Stimulated activated CD8-positive, alpha-beta memory T cell treated with anti-CD3 and anti-CD28 coated beads, Interleukin-12 subunit alpha, Interleukin-12 subunit beta, amount 100 ng/mL, for 4 hours (primary cell): Measurements from ENCODE around the gene MND1.
A peak's percentile ranks its signal among the peaks of the same experiment; 100 is the strongest.
"Not testable (repeated sequence)": the region's sequence is repeated elsewhere in the genome, so short reads cannot be mapped to it uniquely, and the experiment has no call there.

Source experiments
- DNase-seq: peaks from one replicate; pipeline ENCODE4 v3.0.0-alpha.2; 2020; ENCODE audit warnings: low read depth

MND1 gene

DNA sequence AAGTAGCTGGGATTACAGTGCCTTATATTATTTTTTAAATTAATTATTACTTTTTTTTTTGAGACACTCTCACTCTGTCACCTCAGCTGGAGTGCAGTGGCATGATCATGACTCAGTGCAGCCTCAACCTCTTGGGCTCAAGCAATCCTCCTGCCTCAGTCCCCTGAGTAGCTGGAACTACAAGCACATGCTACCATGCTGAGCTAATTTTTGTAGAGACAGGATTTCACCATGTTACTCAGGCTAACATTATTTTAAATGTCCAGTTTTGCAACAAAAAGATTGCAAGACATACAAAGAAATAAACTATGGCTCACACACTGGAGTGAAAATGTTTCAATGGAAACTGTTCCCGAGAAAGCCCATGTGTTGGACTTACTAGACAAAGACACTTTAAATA lies 59.2 kb downstream of the MND1 start:
- no peak for DNase-seq

DNA sequence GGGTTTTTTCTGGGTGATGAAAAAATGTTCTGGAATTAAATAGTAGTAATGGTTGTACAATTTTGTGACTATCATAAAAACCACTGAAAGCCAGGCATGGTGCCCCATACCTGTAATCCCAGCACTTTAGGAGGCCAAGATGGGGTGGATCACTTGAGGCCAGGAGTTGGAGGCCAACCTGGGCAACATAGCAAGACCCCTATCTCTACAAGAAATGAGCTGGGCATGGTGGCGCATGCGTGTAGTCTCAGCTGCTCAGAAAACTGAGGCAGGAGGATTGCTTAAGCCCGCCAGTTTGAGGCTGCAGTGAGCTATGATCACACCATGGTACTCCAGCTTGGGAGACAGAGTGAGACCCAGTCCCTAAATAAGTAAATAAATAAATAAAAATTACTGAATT lies 63.4 kb downstream of the MND1 start:
- no peak for DNase-seq

DNA sequence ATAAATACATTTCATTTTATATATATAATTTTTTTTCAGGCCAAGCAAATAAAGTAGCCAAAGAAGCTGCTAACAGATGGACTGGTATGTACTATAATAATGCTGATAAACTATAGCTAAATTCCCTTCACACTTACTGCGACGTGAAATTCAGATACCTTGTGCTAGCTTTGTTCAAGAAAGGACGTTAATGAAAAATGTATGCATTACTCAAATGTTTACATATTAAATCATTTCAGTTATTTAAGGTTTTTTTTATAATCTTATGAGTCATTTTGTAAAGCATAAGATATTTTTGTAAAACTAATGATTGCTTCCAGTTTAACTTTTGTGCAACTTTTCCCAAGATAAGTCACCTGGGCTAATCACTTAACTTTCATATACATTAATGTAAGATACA lies 64.4 kb downstream of the MND1 start:
- DNase-seq: no peak

DNA sequence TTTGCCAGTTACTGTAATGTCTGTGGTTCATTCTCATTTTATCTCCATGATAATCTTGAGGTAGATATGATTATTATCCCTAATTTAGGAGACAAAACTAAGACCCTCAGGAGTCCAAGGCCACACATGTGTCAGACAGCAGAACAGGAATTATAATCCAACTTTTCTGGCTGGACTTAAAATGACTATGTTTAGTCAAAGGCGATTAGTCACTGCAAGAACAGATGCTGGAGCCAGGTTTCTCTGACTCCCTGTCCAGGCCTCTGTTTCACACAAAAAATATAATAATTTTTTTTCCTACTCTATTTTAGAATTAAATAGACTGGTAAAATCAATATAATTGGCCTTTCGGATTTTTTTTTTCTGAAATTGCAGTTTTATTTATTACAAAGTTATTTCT lies 64.9 kb downstream of the MND1 start:
- DNase-seq: no peak

DNA sequence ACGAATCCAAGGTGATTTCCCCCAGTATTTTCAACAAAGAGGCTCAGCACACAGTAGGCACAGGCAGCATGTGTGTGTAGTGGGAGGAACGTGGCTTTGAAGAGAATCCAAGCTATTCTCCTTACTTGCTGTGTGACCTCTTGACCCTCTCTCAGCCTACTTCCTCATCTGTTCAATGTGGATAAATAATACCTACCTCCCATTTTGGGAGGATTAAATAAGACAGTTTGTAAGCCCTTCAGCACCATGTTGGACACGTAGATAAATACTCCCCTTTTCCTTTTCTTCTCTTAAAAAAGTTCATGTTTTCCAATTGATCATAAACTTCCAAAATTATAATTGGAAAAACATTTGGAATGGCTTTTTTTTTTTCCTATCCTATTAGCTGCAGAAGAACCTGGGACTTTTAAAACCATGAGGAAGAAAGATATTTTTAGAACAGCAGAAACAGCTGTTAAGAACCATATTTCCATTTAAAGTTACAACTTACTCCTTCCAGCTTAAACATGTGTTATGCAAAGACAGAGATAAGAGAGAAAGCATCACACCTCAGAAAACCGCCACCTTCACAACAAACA lies 65.5 kb downstream of the MND1 start:
- DNase-seq: no peak

DNA sequence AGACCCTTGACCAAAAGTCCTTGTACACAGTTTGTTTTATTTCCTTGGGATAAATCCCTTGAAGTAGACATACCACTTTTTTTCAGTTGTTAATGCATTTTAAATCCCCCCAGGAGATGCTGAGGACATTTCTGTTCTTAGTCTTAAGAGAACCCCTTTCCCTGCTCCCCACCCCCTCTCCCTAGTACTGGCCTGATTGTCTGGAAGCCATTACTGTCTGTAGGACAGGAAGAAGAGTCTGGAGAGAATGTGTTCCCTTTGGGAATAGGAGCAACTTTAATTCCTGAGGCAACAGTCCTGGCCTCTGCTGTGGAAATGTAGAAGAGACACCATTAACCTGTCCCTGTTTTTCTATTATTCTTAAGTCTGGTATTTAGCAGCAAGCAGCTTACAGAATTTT lies 69.4 kb downstream of the MND1 start:
- DNase-seq: no peak

DNA sequence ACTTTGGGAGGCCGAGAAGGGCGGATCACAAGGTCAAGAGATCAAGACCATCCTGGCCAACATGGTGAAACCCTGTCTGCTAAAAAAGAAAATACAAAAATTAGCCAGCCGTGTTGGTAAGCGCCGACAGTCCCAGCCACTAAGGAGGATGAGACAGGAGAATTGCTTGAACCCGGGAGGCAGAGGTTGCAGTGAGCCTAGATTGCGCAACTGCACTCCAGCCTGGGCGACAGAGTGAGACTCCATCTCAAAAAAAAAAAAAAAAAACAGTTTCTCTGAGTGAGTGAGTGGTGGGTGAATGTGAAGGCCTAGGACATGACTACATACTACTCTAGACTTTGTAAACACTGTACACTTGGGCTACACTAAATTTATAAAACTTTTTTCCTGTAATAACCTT lies 72.0 kb downstream of the MND1 start:
- DNase-seq: not testable (repeated sequence)

DNA sequence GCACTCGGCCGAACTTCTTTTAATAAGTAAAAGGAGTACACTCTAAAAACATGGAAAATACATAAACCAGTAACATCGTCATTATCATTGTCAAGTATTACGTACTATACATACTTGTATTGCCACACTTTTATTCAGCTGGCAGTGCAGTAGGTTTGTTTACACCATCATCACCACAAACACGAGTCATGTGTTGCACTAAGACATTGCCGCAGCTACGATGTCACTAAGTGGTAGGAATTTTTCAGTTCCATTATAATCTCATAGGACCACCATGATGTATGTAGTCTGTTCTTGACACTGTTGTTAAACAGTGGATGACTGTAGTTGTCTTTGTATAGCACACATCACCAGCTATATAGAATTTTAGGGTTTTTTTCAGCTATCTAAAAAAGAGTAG lies 73.6 kb downstream of the MND1 start:
- DNase-seq: no peak

DNA sequence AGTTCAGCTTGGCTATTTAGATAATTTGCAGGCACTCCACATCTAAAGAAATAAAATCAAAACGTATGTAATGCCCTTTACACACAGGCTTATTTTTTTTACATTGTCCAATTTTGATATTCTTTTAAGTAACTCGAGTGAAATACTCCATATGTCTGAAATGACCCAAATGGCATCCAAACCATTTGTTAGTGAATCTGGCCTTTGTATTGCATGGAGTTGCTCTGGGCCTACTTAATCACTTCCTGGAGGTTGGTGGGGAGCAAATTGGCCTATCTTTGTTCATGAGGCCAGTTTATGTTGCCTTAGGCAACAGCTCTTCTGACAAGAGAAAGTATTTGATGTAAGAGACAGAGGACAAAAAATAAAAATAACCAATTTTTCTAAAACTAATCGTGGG lies 74.1 kb downstream of the MND1 start:
- DNase-seq: no peak

DNA sequence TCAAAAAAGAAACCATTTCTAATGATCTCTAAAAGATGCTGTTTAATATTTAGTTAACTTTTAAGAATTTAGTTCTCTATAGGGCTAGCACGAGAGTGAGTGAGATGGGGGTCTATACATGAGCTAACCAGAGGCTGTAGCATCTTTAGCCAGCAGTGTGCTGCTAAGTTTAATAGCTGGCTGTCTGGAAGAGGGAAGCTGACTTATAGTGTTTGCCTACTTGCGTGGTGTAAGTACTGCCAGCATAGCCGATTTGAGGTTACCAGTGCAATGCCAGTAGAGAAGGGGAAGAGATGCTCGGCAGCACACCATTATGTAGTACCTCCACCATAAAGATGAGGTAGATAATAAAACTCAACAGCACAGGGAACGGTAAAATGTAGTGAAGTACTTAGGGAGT lies 74.5 kb downstream of the MND1 start:
- no peak for DNase-seq

DNA sequence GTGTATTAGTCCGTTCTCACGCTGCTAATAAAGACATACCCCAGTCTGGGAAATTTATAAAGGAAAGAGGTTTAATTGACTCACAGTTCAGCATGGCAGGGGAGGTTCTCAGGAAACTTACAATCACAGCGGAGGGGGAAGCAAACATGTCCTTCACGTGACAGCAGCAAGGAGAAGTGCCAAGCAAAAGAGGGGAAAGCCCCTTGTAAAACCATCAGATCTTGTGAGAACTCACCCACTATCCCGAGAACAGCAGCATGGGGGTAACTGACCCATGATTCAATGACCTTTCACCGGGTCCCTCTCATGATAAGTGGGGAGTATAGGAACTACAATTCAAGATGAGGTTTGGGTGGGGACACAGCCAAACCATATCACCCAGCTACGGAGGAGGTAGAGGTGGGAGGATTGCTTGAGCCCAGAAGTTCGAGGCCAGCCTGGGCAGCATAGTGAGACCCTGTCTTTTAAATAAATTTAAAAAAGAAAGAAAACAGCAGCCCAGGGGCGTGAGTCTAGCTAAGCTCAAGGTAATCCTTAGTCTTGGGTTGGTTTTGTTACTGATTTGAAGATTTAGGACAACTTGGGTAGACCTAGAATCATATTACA lies 75.3 kb downstream of the MND1 start:
- no peak for DNase-seq

DNA sequence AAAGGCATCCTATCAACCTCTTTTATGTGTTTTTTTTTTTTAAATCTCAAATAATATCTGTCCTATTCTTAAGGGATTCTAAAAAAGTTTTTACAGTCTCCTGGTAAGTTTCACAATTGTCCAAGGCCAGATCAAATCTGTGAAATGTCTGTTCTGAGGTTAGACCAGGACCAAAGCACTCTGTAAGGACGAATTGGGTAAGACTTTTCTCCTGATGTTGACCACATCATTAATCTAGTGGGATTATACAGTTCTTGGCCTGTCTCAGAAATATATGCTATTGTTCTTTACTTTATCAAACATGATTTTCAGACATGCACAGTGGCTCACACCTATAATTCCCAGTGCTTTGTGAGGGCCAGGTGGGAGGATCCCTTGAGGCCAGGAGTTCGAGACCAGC lies 75.9 kb downstream of the MND1 start:
- no peak for DNase-seq

DNA sequence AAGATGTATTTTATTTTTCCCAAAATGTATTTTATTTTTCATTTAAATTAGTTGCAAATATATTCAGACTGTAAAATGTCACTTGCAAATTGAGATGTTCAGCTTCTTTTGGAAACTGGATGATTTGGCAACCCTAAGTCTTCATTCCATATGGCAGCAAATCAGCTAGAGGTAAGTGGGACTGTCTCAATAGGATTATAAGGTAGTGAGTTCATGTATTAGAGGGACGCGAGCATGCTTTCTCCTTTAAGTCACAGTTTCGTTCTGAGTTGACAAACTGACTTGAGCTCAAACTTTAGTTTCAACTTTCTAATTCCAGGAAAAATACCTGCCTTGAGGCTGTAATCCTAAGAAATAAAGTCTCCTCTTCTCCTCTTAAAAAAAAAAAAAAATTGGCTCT lies 77.5 kb downstream of the MND1 start:
- no peak for DNase-seq

DNA sequence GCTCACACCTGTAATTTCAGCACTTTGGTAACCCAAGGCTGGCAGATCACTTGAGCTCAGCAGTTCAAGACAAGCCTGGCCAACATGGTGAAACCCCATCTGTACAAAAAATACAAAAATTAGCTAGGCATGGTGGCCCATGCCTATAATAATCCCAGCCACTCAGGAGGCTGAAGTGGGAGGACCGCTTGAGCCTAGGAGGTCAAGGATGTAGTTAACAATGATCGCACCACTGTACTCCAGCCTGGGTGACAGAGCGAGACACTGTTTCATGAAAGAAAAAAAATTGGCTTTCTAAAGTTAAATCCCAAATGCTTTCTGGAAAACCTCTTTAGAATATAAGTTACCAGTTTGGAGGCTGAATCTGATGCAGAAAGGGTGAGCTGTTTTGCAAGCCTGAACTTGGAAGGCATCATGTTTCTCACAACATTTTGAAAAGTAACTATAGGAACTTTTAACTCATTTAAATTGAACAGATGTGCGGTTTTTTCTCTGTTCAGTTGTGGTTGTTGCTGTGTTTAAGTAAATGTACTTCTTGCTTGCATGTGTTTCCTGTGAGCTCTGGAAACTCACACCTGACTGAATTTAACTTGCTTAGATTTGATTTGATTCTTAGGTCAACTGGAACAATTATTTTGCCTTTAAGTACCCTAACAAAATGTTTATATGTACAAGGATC lies 81.9 kb downstream of the MND1 start:
- DNase-seq: no peak

DNA sequence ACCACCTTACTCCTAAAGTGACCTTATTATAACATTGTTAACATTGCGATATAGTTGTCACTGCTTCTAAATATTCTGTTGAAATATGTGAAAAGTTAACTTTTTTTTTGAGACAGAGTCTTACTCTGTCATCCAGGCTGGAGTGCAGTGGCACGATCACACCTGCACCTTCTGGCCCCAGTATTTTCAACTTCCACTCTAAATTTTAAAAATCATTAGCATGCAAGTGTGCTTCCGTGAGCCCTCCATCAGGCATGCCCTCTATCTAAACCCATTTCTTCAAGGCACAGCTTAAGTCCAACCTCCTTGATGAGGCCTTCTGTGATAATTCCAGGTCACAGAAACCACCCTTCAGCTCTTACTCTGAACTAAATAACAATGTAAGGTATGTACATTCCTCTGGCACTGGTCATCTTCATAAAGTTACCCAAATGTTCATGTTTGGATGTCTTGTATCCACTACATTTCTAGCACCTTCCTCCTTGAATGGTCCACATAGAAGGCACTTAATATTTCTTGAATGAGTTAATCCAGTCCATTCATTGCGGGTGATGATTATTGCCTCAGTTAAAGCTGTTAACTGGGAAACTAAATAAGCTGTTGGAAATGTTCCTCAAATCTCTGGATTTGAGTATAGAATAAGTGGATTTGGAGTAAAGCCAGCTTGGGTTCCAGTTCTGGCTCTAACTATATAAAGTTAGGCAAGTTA lies 83.0 kb downstream of the MND1 start:
- no peak for DNase-seq

DNA sequence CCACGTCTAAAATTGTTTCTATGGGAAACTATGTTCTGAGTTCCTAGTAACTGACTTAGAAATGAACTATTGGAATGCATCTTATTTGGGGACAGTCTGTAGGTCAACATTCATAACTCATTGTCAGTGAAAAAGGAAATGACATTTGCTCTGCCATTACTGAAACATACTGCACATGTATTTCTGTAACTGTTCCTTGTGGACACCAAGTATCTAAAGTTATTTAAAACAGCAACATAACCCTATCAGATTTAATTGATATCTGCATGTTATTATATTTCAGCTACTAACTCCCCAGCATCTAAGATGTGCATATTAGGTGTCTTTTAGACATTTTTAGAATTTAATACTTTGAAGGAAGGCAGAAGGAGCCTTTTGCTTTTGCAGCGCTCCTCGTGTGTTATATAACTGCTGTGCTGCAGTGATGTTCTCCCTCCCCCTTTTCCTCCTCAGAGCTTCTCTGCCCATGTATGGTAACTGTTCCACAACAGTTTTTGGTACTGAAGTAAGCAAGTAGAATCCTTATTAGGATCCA lies 84.5 kb downstream of the MND1 start:
- no peak for DNase-seq

DNA sequence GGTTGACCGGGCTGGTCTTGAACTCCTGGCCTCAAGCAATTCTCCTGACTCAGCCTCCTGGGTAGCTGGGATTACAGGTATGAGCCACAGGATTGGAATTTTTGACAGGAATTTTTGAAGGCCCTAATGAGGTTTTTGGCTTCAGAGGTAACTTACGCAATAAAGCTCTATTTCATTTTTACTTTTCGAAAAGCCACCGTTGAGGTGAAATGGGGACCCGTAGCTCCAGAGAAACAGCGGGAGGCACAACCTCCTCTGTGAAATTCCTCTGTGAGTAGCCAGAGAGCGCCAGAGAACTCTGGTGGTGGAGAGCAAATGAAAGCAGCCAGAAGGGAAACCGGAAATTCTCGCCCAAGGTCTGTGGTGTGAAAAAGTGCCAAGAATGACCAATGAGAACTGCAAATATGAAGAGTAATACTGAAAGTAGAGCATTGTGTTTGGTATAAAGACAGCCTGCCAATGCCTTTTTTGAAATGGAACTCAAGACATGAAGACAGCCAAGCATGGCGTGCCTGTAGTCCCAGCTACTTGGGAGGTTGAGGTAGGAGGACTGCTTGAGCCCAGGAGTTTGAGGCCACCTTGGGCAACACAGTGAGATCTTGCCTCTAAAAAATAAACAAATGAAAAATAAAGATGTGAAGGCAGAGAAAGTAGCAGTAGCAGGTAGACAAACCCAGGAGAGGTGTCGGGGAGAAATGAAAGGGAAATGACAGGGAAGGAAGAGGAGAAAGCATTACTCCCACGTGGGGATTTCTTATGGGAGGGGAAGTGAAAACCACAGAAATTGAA lies 88.7 kb downstream of the MND1 start:
- peak; percentile 31 for DNase-seq

DNA sequence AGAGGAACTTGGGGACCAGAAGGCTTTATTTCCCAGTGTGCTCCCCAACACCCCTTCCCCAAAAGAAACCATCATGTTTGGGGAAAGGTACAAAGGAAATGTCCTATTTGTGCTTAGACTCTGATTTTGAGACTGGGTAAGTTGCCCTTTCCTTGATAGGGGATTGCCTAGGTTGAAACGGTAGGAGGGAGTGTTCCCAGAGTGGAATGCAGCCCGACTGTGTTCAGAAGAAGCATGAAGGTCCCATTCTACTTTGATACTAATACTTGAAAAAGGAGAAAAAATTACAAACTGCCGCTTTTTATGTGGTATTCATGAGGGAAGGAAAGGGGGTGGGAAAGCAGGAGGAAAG lies 89.2 kb downstream of the MND1 start:
- no peak for DNase-seq

DNA sequence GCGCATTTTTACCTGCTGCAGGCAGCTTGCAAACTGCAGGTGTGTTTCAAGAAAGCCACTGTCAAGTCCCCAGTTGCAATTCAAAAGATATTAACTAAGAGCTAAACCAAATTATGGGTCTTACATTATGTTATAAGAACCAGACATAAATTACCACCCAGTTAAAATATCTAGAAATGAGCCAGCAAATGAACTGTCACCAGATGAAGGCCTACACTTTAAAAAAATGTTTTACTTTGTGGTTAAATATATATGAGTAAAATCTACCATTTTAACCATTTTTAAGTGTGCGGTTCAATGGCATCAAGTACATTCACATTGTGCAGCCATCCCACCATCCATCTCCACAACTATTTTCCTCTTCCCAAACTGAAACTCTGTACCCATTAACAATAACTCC lies 89.7 kb downstream of the MND1 start:
- DNase-seq: no peak

DNA sequence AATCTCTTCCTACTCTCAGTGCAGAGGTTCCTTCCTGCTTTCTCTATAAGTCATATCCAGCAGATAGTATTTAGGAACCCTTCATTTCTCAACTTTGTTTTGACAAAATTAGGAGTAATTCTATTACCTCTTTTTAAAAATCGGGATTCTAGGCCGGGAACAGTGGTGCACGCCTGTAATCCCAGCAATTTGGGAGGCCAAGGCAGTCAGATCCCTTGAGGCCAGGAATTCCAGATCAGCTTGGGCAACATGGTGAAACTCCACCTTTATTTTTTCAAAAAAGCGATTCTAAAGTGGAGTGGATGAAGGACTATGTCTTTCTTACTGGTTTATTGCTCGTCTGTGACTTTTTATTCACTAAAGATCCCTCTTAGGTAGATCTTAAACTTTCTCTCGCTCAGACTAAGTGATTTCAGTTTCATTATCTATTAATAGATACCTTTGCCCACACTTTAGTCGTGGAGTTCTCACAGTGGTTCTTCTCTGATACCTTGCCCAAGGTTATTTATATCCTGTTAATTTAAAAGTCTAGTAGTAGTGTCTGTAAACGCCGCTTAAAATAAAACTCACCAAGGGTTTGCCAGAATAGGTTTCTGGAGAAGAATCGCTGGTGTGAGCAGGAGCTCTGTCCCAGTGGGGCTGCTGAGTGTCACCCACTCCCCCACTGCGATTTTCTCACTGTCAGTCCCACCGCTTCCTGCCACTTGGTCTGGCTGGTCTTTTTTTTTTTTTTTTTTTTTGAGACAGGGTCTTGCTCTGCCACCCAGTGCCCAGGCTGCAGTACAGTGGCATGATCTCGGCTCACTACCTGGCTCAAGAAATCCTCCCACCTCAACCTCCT lies 94.6 kb downstream of the MND1 start:
- peak; percentile 18 for DNase-seq

DNA sequence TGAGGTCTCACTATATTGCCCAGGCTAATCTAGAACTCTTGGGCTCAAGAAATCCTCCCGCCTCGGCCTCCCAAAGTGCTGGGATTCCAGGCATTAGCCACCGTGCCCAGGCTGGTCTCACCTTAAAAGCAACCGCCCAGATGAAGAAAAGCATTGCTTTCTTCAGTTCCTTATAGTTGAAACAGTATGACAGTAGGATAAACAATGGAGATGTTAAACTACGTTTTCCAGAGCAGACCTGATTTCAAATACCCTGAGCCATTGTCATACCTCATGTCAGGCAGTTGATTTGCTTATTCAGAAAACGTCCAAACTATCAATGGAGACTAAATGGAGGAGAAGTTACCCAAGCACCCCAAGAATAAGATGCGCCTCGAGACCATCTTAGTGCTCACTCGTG lies 95.3 kb downstream of the MND1 start:
- no peak for DNase-seq
